HG02885 (cell line): ENCODE measurements around the gene SLC6A3.
"Not testable (repeated sequence)": the region's sequence is repeated elsewhere in the genome, so short reads cannot be mapped to it uniquely, and the experiment has no call there.

Experiments used
- ATAC-seq: cut with Tn5 transposase; IDR thresholded peaks from one replicate; pipeline ENCODE4 v1.9.1; 2021; ENCODE audit warnings: mild to moderate bottlenecking; ENCODE audit not compliant: unreplicated experiment, poor library complexity

SLC6A3 gene

GRCh38 chr5:1478271-1479035 is 33.2 kb upstream of the SLC6A3 start:
- no peak for ATAC-seq

GRCh38 chr5:1477341-1477740 is 32.1 kb upstream of the SLC6A3 start:
- no peak for ATAC-seq

GRCh38 chr5:1476967-1477310 is 31.7 kb upstream of the SLC6A3 start:
- ATAC-seq = no peak

- ATAC-seq = no peak
Observed at GRCh38 chr5:1476181-1476966, 31.1 kb upstream of the SLC6A3 start.

DNA sequence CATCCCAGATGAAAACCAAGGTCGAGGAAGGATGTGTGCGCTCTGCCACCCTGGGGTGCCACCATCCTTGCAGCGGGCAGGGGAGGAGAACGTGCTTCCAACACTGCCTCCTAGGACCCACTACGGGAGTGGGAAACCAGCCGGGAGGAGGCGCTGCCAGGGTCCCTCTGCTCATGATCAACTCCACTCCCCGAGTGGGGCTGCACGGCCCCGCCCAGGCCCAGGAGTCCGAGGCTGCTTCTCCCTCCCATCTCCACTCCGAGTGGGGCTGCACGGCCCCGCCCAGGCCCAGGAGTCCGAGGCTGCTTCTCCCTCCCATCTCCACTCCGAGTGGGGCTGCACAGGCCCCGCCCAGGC is 30.3 kb upstream of the SLC6A3 start:
- ATAC-seq = not testable (repeated sequence)

DNA sequence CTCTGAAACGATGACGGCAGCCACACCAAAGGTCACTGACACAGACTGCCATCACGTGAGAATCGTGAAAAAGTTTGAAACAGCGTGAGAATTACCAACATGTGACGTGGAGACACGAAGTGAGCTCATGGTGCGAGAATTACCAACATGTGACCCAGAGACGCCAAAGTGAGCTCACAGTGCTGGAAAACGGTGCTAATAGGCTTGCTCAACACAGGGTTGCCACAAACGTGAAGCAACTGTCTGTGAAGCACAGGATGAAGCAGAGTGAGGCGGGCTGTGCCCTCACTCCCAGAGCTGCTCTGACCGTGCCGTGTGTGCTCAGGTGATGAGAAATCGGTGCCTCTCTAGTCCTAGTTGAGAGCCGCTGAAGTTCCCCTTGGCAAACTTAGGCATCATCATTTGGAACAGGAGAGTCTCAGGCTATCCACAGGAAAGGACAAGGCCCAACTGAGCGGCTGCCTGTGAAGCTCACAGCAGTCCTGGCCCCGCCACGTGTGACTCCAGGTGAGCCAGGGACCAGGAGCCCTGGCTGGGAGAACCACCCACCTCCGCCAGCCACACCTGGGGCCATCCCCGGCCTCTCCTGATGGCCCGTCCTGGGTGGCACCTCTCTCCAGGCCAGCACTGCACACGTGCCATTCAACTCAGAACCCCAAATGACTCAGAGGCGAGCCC is 29.8 kb upstream of the SLC6A3 start:
- ATAC-seq = no peak

DNA sequence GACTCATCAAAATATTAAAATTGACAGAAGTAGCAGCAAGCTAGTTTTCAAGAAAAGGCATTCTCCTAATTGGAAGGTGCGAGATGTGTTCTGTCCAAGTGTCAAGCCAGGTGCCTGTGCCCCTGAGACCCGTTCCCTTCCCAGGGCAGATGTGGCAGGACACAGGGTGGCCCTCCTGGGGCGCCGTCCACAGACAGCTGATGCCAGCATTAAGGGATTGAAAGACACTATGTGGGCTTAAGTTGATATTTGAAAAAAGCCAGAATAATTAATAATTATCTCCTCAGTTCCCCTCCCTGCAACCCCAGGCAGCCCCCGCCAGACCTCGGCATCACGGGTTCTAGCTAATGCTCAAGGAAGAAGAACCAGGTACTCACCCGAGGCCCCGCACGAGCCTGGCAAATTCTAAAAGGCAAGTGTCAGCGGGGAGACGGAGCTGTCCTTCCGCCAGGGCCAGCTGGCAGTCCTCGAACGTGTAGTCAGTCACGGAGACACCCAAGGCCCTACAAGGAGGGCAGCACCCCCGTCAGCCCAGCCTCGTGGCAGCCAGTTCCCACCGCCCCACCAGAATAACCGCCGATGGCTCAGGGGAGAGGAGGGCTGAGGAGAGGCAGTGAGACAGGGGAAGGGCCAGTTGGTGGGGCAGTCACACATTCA is 29.1 kb upstream of the SLC6A3 start:
- no peak for ATAC-seq

- no peak for ATAC-seq
Observed at GRCh38 chr5:1473746-1474145, 28.5 kb upstream of the SLC6A3 start.

- ATAC-seq = no peak
Observed at GRCh38 chr5:1472964-1473628, 27.9 kb upstream of the SLC6A3 start.

GRCh38 chr5:1471997-1472963 is 27.0 kb upstream of the SLC6A3 start:
- ATAC-seq = no peak

DNA sequence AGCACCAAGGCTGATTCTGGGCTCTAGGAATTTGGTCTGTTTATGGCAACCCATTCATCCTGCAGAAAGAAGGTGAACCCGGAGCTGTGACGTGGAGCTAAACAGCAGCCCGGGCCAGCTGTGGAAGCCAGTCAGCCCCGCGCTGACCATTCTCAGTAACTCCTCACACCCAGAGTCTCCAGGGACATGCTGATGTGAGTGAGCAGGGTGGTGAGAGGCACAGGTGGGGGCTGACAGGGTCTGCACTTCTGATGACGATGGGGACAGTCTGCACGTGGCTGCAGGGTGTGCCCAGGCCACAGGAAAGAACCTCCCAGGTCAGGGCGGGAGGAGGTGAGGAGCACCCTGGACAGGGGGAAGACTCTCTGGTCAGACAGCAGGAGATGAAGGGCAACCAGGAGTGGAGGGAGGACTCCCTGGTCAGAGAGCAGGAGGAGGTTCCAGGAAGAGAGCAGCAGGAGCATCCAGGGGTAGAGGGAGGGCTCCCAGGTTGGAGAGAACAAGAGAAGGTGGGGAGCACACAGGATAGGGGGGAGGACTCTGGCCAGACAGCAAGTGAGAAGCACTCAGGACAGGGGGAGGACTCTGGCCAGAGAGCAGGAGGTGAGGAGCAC is 26.1 kb upstream of the SLC6A3 start:
- no peak for ATAC-seq

GRCh38 chr5:1470762-1471211 is 25.5 kb upstream of the SLC6A3 start:
- no peak for ATAC-seq

- no peak for ATAC-seq
Observed at GRCh38 chr5:1468629-1469527, 23.6 kb upstream of the SLC6A3 start.

- ATAC-seq = no peak
Observed at GRCh38 chr5:1468247-1468612, 23.0 kb upstream of the SLC6A3 start.

- ATAC-seq = no peak
Observed at GRCh38 chr5:1467341-1468246, 22.4 kb upstream of the SLC6A3 start.

DNA sequence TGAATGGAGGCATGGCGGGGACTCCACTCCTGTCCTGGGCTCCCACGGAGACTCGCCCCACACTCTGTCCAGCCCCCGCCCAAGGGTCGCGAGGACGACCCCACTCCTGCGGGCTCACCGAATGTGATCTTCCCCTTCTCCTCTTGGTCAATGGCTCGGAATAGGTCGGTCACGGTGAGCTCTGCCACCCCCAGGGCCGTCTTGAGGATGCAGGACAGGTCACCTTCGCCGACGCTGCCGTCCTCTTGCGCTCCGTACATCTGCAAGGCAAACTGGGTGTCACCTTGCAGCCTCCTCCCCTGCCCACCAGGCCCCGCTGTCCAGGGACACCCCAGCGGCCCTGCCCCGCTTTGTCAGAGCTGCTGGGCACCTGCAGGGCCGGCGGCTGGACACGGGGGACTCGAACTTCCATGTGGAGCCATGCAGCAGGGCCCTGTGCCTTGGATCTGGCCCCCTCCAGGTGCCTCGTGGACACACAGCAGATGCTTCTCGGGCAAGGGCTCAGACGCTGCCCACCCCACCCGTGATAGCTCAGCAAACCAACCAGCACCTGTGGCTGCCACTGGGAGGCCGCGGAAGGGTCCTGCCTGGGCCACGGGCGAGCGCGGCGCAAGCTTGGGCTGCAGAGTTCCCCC is 21.5 kb upstream of the SLC6A3 start:
- no peak for ATAC-seq
